GM19468 (cell line): ENCODE measurements around the gene TMEM86A.

Experiments
- ATAC-seq: cut with Tn5 transposase; IDR thresholded peaks from one replicate; pipeline ENCODE4 v1.9.1; 2021; ENCODE audit warnings: mild to moderate bottlenecking, moderate library complexity, moderate number of reproducible peaks; ENCODE audit not compliant: unreplicated experiment; ENCODE audit errors: extremely low read depth

Gene TMEM86A

GRCh38 chr11:18749681-18750319, 51.2 kb downstream of the TMEM86A start:
- no peak for ATAC-seq

- ATAC-seq = no peak
These were observed 52.4 kb downstream of the TMEM86A start for GRCh38 chr11:18750944-18751343.

- ATAC-seq = no peak
These were observed 53.9 kb downstream of the TMEM86A start for GRCh38 chr11:18752502-18752901.

DNA sequence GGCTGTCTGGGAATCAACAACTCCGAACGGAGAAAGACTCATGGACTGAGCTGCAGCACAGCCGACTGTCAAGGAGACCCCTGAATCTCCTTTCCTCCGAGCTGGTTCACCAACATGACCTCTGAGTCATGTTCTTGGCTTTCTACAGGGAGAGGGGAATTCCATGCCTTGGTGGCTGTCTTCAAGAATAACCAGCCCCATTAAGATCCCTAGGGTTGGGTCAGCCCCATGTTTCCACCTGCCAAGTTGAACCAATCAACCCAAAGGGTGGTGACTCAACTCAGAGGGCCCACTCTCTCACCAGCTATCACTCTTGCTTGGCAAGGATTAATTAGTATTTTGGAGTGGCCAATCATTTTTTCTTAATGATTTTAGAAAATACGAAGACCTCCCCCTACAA, 55.7 kb downstream of the TMEM86A start:
- ATAC-seq = no peak
